ENCODE measurements around the gene QRICH2.
A peak's percentile ranks its signal among the peaks of the same experiment; 100 is the strongest.
"Not testable (repeated sequence)": the region's sequence is repeated elsewhere in the genome, so short reads cannot be mapped to it uniquely, and the experiment has no call there.

The QRICH2 gene, protein sequence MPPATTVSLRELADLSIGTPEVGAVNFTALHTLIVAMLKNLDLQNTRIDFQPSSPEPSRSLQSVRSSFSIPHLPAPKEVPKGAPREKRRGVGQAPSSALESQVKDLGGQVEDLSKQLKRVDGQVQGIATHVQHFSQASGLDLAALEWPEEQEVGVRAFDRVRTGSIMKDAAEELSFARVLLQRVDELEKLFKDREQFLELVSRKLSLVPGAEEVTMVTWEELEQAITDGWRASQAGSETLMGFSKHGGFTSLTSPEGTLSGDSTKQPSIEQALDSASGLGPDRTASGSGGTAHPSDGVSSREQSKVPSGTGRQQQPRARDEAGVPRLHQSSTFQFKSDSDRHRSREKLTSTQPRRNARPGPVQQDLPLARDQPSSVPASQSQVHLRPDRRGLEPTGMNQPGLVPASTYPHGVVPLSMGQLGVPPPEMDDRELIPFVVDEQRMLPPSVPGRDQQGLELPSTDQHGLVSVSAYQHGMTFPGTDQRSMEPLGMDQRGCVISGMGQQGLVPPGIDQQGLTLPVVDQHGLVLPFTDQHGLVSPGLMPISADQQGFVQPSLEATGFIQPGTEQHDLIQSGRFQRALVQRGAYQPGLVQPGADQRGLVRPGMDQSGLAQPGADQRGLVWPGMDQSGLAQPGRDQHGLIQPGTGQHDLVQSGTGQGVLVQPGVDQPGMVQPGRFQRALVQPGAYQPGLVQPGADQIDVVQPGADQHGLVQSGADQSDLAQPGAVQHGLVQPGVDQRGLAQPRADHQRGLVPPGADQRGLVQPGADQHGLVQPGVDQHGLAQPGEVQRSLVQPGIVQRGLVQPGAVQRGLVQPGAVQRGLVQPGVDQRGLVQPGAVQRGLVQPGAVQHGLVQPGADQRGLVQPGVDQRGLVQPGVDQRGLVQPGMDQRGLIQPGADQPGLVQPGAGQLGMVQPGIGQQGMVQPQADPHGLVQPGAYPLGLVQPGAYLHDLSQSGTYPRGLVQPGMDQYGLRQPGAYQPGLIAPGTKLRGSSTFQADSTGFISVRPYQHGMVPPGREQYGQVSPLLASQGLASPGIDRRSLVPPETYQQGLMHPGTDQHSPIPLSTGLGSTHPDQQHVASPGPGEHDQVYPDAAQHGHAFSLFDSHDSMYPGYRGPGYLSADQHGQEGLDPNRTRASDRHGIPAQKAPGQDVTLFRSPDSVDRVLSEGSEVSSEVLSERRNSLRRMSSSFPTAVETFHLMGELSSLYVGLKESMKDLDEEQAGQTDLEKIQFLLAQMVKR (N-terminal part only)

GRCh38 chr17:76307966-76308338, at the start of gene QRICH2:
Gene QRICH2, minus strand, starts transcription at chr17:76308276. Its CDS starts 278 bp downstream, at chr17:76307998.
- no peak for DNase-seq (ENCODE audit: extremely low read depth in 1 of 2, low read depth in 1 of 2)

- DNase-seq (ENCODE audit: extremely low read depth in 1 of 2, low read depth in 1 of 2) = no peak
These were observed 49.6 kb upstream of the QRICH2 start for GRCh38 chr17:76357597-76358158.

DNA sequence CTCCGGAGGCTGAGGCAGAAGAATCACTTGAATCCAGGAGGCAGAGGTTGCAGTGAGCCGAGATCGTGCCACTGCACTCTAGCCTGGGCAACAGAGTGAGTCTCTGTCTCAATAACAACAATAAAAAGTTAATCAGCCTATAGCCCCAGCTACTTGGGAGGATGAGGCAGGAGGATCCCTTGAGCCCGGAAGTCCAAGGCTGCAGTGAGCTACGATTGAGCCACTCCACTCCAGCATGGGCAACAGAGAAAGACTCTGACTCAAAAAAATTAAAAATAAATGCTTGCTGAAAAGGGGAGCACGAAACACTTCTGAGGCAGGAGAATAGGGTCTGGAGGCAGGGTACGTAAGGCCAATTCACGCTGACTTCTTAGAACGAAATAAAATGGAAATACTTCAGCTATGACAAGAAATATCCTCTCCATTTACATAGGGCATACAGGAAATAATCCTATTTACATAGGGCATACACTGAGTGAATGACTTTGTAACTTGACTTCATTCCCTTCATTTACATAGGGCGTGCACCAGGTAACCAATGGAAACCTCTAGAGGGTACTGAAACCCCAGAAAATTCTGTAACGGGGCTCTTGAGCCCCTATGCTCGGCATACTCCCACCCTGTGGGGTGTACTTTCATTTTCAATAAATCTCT, 48.9 kb upstream of the QRICH2 start:
- DNase-seq (ENCODE audit: extremely low read depth in 1 of 2, low read depth in 1 of 2) = no peak

GRCh38 chr17:76354747-76355310, 46.8 kb upstream of the QRICH2 start:
- no peak for DNase-seq (ENCODE audit: extremely low read depth in 1 of 2, low read depth in 1 of 2)

GRCh38 chr17:76354317-76354729, 46.2 kb upstream of the QRICH2 start:
- no peak for DNase-seq (ENCODE audit: extremely low read depth in 1 of 2, low read depth in 1 of 2)

DNA sequence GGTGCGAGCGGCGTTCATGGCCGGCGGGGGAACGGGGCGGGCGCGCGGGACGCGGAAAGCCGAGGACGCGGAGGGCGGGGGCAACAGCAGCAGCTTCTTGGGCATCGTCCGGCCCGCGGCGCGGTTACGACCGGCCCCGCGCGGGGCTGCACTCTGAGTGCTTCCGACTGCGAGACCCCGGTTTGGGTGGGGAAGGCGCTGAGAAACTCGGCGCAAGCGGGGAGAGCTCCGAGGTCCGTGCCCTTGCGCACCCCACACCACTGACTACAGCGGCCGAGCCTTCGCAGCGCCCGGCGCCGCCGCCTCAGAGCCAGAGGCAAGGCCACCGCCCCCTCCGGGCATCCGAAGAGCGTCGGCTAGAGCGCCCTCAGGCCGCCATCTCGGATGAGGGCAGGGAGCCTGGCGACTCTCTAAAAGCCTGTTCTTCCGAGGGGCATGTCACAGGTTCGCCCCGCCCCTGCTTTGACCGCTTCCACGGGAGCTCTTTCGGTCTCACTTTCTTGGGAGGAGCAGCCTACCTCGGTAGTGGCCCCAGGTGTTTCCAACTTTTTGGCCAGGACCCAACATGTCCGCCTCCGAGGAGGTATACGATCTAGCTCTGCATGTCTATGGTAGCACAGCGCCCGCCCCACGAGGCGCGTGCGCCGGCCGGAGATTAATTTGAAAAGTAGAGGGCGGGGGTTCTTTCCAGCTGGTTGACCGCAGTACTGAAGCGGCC, 45.7 kb upstream of the QRICH2 start, which contains the start of gene PRPSAP1:
Gene PRPSAP1, minus strand, starts transcription at position 318 of the 718 bp plus-strand sequence. Its CDS starts 213 bp downstream, at position 105.
- peak; percentile 34 to 66 for DNase-seq (ENCODE audit: extremely low read depth in 1 of 2, low read depth in 1 of 2)

DNA sequence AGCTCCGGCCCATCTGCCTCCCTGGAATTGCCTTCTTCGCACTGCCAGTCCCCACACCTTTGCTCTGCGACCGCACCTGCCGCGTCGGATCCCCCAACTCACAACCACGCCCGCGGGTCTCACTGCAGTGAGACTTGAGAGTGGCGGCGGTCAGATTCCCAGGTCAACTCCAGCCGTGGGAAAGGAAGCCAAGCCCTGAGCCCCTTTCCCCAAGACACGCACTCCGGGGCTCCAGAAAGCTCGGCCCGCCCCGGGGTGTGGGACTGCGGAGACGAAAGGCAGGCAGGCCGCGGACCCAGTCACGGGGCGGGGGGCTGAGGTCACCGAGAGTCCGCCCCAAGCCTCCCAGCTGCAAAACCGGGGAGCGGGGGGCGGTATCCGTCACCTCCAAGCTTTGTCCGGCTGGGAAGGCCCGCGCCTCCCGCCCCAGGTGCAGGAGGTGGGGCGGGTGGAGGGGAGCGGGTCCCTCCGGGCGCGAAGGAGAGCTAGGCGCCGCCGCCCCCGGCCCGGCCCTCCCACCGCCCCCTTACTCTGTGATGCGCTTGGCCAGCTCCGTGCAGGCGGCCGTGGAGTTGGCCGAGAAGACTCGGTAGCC, 45.0 kb upstream of the QRICH2 start:
- DNase-seq (ENCODE audit: extremely low read depth in 1 of 2, low read depth in 1 of 2) = peak in 1 of 2 donors; percentile 11

- no peak for DNase-seq (ENCODE audit: extremely low read depth in 1 of 2, low read depth in 1 of 2)
These were observed 43.5 kb upstream of the QRICH2 start for GRCh38 chr17:76351526-76352071.

- DNase-seq (ENCODE audit: extremely low read depth in 1 of 2, low read depth in 1 of 2) = no peak
These were observed 42.4 kb upstream of the QRICH2 start for GRCh38 chr17:76350463-76350862.

DNA sequence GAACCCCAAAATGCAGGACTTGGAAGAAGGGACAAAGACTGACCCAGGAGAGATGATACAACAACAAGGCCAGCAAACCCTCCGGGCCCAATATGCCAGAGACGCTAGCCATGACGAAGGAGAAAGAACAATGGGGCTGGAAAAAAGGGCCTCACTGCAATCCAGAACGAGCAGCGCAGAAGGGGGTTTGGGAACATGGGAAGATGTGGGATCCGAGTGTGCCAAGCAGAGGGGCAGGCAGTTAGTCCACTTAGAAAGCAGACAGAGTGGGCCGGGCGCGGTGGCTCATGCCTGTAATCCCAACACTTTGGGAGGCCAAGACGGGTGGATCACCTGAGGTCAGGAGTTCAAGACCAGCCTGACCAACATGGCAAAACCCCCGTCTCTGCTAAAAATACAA, 38.9 kb upstream of the QRICH2 start:
- DNase-seq (ENCODE audit: extremely low read depth in 1 of 2, low read depth in 1 of 2) = not testable (repeated sequence)

DNA sequence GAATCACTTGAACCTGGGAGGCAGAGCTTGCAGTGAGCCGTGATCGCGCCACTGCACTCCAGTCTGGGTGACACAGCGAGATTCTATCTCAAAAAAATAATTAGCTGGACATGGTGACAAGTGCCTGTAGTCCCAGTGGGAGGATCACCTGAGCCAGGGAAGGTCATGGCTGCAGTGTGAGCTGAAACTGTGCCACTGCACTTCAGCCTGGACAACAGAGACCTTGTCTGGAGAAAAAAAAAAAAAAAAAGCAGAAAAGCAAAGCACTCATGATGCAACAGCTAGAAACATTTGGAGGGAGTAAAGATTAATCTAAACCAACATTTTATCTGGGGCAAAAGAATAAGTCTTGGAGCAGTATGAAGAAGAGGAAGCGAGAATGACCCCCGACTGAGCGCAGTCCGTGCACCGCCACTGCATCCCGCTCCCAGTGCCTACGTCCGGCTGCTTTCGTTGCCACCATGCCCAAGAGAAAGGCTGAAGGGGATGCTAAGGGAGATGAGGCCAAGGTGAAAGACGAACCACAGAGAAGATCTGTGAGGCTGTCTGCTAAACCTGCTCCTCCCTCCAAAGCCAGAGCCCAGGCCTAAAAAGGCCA, 37.4 kb upstream of the QRICH2 start:
- no peak for DNase-seq (ENCODE audit: extremely low read depth in 1 of 2, low read depth in 1 of 2)

DNA sequence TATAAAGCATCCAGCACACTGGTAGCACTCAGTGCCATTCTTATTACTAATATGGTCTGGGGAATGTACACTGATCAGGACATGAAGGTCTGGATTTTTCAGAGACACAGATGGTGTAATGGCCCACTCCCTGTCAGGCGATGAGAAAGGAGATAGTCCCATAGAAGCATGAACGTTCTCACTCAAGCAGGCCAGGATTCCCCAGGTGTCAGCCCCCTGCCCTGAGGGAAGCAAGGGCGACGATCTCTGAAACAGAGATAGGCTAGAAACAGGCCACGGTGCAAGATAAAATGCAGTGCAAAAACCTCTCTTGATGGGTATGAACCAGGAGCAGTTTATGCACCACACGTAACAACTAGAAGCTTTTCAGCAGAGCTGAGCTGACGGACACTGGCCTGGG, 35.0 kb upstream of the QRICH2 start:
- DNase-seq (ENCODE audit: extremely low read depth in 1 of 2, low read depth in 1 of 2) = no peak

GRCh38 chr17:76341301-76341700, 33.2 kb upstream of the QRICH2 start:
- no peak for DNase-seq (ENCODE audit: extremely low read depth in 1 of 2, low read depth in 1 of 2)

DNA sequence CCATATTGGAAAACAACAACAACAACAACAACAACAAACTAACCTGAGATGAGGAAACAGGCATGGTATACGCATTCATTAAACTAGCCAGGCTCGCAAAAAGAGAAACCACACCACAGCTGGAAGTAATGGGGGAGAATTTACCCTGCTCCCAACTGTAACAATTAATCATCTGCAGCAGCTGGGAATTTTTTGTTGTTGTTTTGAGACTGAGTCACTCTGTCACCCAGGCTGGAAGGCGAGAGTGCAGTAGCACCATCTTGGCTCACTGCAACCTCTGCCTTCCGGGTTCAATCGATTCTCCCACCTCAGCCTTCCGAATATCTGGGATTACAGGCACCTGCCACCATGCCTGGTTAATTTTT, 29.3 kb upstream of the QRICH2 start:
- DNase-seq (ENCODE audit: extremely low read depth in 1 of 2, low read depth in 1 of 2) = no peak

- no peak for DNase-seq (ENCODE audit: extremely low read depth in 1 of 2, low read depth in 1 of 2)
These were observed 28.8 kb upstream of the QRICH2 start for GRCh38 chr17:76336756-76337412.

DNA sequence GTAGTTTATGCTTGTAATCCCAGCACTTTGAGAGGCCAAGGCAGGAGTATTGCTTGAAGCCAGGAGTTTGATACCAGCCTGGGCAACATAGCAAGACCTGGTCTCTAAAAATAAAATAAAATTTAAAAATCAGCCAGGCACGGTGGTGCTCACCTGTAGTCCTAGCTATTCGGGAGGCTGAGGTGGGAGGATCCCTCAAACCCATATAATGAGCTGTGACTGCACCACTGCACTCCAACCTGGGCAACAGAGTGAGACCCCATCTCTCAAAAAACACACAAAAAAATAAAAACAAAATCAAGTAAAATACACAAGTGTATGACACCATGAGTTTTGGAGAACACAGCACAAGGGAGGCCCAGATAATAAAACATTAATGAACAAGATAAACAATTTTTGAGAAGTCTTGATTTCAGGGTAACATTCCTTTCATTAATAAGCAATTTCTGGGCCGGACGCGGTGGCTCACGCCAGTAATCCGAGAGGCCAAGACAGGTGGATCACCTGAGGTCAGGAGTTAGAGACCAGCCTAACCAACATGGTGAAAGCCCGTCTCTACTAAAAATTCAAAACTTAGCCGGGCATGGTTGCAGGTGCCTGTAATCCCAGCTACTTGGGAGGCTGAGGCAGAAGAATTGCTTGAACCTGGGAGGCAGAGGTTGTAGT, 27.8 kb upstream of the QRICH2 start:
- no peak for DNase-seq (ENCODE audit: extremely low read depth in 1 of 2, low read depth in 1 of 2)
